RKO (cell line): ENCODE measurements around the gene DGUOK.
A peak's percentile ranks its signal among the peaks of the same experiment; 100 is the strongest.

Source experiments
- DNase-seq: peaks from one replicate; pipeline ENCODE4 v3.0.0-alpha.2; 2016; ENCODE audit warnings: low spot score

The DGUOK gene

DNA sequence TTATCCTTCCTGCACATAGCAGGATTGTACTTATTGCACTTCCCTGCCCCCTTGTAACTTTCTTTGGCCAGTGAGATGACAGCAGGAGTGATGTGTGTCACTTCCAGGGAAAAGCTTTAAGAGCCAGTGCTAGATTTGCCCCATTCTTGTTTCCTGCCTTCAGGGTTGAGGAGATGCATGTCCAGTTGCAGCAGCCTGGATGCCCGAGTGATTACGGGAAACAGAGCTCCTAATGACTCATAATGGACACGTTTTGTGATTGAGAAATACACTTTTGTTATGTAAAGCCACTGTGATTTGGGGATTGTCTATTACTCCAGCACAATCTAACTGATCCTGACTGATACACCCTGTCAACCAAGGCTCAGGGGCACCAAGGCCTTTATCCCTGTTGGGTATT, 53.0 kb downstream of the DGUOK start:
- peak; percentile 89 for DNase-seq

GRCh38 chr2:73980566-73980965, 53.9 kb downstream of the DGUOK start:
- no peak for DNase-seq

- DNase-seq = peak; percentile 71
Measured at GRCh38 chr2:73981081-73982001, 54.7 kb downstream of the DGUOK start.

DNA sequence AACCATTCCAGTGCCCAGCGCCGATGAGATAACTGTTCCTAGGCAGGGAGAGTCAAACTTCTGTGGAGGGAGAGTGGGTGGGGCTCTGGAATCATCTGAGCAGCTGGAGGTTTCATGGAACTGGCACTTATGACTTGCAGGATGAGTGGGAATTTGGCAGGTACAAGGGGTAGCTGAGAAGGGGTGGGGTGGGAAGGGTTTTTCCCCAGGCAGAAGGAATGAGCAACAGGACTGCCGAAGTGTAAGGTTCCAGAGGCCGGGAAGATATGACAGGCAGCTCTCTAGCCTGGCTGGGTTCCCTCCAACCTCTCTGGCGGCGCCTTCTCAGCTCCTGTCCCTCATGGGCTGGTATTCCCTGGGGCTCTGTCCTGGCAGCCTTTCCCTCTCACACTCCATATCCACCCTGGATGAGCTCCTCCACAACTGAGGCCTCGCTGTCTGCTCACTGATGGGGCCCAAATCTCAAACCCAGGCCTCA, 55.5 kb downstream of the DGUOK start:
- peak; percentile 53 for DNase-seq

GRCh38 chr2:73983322-73984202, 56.9 kb downstream of the DGUOK start:
- peak; percentile 38 for DNase-seq

DNA sequence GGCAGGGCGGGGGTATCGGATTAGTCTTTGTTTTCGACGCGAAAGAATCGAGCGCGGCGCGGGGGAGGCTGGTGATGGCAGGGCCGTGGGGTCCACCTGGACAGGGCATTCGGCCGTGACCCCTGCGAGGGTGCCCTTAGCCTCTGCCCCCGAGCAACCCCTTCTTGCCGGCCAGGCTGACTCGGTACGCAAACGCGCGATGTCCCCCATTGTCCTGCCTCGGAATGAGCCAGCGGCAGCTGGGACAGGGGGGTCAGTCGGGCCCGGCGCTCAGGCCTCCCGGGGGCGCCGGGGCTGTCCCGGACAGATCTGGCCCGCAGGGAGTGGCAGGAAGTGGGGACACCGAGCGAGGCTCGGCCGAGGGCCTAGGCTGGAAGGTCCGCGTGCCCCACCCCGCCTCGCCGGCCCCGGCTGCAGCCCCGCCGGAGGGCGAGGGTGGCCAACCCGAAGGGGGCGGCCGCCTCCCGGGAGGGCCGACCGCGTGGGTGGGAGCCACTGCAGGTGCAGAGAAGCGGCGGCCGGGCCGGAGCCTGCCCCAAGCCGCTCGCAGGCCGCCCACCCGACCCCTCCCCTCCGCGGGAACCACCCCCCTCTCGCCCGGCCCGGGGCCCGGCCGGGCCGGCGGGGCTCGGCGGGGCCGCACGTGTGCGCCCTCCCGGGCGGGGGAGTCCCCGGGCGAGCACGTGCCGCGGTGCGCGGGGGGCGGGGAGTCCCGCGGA, 57.7 kb downstream of the DGUOK start, which contains the start of gene TET3:
TSS of gene TET3 (plus strand) at position 708 of the 719 bp plus-strand sequence. CDS start 1,494 bp downstream, outside the sequence.
- peak; percentile 55 for DNase-seq

DNA sequence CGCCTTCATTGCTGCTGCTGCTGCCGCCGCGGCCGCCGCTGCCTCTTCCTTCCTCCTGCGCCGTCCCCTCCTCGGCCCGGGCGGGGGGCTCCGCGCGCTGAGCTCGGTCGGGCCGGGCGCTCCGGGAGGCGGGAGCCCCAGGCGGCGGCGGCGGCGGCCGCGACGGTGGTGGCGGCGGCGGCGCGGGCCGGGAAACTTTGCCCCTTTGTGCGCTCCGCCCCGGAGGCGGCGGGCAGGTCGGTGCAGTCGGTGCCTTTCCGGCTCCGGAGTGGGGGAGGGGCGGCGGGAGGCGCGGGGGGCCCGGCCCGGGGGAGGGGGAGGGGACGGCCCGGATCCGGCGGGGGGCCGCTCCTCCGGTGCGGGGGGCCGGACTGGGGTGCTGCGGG, 58.2 kb downstream of the DGUOK start:
- DNase-seq = no peak

DNA sequence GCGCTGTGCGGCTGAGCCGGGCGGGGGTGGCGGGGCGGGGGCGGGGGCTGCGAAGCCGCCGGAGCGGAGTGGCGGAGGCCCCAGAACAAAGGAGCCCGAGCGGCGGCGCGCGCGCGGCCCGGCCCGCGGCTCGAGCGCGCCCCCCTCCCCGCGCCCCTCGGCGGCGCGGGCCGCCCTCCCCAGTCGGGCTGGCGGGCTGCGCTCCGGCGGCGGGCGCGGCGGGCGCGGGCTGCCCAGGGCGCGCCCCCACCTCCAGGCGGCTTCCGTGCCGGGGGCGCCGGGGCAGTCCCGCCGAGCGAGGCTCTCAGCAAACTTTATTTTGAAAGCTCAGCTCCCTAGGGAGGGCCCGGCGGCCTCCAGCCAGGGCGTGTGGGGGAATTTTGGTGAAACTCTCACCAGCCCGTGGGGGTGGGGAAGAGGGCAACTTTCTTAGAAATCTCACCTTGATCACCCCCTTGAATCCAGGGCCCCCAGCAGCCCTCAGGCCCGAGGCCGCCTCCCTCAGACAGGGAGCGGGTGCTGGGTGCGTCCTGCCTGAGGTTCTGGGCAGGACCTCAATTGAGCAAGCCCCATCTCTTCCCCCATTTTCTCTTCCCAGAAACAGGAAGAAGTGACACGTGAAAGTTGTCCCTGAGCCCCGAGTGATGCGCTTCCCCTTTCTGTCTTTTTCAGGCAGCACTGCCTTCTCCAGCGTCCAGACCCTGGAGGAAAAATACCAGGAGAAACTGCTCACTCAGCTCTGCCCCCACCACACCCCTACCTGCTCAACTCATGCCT, 58.8 kb downstream of the DGUOK start:
- peak; percentile 54 for DNase-seq

DNA sequence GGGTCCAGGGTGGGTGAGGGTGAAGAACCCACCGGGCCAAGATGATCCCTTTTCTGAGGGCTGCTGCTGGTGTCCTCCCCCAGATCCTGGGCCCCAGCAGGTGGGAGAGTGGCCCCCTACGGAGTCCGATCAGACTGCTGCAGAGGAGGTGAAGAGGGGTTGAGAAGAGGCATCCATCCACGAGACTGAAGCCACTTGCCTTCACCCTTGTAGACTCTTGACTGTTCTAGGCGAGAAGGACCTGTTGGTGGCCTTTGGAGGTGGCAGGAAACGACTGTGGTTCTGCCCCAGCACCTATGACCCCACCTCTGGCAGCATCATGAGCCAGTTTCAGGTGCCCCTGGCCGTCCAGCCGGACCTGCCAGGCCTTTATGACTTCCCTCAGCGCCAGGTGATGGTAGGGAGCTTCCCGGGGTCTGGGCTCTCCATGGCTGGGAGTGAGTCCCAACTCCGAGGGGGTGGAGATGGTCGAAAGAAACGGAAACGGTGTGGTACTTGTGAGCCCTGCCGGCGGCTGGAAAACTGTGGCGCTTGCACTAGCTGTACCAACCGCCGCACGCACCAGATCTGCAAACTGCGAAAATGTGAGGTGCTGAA, 59.5 kb downstream of the DGUOK start:
- DNase-seq = no peak

DNA sequence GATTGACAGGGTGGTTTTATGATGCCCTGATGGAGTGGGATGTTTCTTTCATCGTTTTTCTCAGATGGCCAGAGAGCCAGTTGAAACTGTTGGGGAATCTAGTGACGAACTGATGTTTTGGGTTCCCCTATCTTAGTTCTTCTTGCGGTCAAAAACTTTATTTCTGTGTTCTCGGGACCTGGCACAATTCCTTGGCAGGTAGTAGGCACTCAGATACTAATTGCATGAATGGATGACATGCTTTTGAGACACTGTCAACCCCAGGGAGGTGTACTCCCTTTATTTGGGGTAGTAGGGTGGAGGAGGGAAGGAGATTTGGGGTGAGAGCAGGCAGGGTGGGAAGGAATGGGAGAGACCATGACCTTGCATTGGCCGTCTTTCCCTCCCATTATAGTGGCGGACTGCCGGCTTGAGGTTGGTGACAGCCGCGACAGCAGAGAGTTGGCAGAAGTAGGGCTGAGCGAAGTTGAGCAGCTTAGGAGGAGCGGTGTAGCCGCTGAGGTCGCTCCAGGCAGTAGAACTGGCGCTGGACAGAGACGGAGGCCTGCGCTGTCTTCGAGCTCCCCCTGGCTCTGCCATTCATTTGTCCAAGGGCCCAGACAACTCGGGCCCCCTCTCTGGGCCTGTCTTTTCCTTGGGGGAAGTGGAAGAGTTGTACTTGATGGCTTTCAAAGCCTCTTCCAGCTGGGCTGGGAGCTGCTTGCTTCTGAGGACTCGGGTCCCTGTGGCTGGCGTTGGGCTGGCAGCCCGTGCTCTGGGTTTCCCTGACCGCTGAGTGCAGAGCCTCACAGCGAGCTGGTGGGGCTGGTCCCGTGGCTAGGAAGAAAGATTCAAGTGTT, 60.6 kb downstream of the DGUOK start:
- DNase-seq = peak; percentile 60

DNA sequence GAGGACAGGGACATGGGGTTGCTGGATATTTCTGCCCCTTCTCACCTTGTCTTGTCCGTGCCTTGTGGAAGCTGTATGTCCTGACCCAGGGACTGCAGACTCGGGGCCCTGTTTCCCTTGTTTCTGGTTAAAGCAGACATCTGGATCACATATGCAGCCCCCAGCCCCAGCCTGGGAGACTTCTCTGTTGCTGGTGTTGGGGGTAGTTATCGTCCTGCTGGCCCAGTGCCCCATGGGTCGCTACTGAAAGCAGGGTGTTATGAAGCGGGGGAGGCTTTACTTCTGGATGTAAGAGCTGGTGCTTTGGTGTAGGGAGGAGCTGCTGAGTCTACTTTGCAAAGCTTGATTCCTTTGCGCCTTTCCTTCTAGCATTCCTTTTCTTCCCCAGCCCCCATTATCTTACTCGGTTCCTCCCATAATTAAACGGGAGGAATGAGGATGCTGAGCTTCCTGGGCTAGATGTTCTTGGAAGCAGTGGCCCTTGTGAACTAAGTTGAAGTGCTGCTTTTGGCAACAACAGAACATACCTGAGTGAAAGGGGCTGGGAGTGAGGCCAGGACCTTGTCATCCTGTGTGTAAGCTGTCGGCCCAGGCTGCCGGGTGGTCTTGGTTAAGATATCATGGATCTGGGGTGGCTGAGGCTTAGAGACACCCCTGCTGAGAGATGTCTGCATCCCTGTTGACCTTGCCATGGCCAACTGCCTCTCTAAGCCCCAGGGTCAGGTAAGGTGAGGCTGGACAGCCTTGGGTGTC, 61.4 kb downstream of the DGUOK start:
- DNase-seq = no peak

GRCh38 chr2:73989972-73990371, 63.3 kb downstream of the DGUOK start:
- DNase-seq = no peak

- DNase-seq = no peak
Measured at GRCh38 chr2:73990531-73990930, 63.9 kb downstream of the DGUOK start.

- no peak for DNase-seq
Measured at GRCh38 chr2:73992036-73992435, 65.4 kb downstream of the DGUOK start.

- no peak for DNase-seq
Measured at GRCh38 chr2:73993376-73993775, 66.7 kb downstream of the DGUOK start.

DNA sequence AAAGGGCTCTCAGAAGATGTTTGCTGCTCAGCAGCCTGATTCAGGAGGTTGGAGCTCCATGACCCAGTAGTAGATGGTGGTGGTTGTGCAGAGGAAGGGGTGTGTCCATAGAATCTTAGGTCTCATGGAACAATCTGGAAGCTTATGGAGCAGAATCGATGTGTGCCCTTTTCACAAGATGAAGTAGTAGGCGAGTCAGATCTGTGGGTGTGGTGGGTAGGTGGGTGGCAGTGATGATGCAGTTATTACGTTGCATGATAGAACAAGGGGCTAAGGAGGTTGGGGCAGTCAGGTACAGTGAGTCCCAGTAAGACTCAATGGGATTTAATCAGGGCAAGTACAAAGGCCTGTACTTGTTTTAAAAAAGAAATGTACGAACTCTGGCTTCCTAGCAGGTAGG, 67.1 kb downstream of the DGUOK start:
- no peak for DNase-seq

GRCh38 chr2:73994178-73994831, 67.6 kb downstream of the DGUOK start:
- no peak for DNase-seq

DNA sequence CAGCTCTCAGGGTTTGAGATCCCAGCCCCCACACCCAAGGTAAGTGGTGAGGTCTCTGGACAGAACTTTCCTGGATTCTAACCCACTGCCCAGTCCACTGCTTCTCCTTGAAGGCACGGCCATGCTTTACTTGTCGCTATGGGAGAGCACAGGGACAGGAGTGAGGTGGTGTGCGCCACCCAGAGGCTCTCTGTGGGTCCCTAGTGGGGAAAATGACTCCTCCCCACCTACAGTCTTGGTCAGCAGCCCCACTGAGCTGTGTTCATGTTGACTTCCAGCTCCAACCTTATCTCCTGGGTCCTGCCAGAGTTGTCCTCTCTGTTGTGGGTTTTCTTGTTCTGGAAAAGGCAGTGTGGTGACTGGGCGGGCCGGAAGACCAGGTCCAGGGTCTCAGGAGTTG, 69.1 kb downstream of the DGUOK start:
- no peak for DNase-seq

DNA sequence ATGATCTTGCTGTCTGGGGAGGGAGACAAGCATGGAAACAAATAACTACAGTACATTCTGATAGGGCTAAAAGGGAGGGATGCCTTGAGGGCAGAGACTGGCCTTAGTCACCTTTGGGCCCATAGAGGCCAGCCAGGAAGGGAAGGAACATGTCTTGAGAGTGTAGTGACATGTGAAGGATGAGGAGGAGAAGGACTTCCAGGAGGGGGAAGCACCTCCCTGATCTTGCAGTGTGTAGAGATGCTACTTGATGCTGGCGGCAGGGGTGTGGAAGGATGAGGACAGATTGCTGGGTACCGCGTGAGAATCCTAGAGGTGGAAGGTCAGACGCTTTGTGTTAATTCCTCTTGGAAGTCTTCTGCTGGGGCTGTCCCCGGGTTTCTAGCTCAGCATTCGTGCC, 71.1 kb downstream of the DGUOK start:
- no peak for DNase-seq
